Measurements from ENCODE around the gene PLCB1.

PLCB1 gene

GRCh38 chr20:8621001-8621400, 488.9 kb downstream of the PLCB1 start:
- Histone ChIP-seq H3K36me3 (ENCODE audit: insufficient read depth, low read length) (no peaks in the 10 kb centered on the region), H3K4me3 (ENCODE audit: low read depth in 1 of 2, low read length in 2 of 2) (no peak overlapping the region), H4K20me1 (ENCODE audit: insufficient read depth, low read length) (peaks cover 3% of the 10 kb centered on the region; the same call in 1 of the 2 replicates), H3K79me2 (ENCODE audit: insufficient read depth, low read length) (no peaks in the 10 kb centered on the region), H3K4me2 (ENCODE audit: insufficient read depth, low read length) (no peak overlapping the region), H3K27me3 (ENCODE audit: insufficient read depth, low read length, poor library complexity) (no peaks in the 10 kb centered on the region), H3K4me1 (ENCODE audit: insufficient read depth, low read length) (no peaks in the 10 kb centered on the region), H3K27ac (ENCODE audit: low read length) (no peak overlapping the region), H3K9me3 (ENCODE audit: insufficient read depth, low read length, severe bottlenecking) (no peaks in the 10 kb centered on the region), H3K9ac (ENCODE audit: low read depth, low read length) (no peak overlapping the region), H2AFZ (ENCODE audit: low read depth, low read length) (no peak overlapping the region)
- TF ChIP-seq EZH2 (IDR thresholded peaks at IDR 0.05; ENCODE audit: borderline replicate concordance, low read depth, low read length, severe bottlenecking) (no peak), CTCF (IDR thresholded peaks at IDR 0.05; ENCODE audit: borderline replicate concordance, extremely low read depth, low read length, poor library complexity, severe bottlenecking) (no peak)
- no peak for DNase-seq
- no peak for ATAC-seq (ENCODE audit: insufficient read depth, low read depth)

GRCh38 chr20:8624046-8624445, 492.0 kb downstream of the PLCB1 start:
- TF ChIP-seq CTCF (IDR thresholded peaks at IDR 0.05; ENCODE audit: borderline replicate concordance, extremely low read depth, low read length, poor library complexity, severe bottlenecking) (no peak), EZH2 (IDR thresholded peaks at IDR 0.05; ENCODE audit: borderline replicate concordance, low read depth, low read length, severe bottlenecking) (no peak)
- no peak for ATAC-seq (ENCODE audit: insufficient read depth, low read depth)

GRCh38 chr20:8624616-8625015, 492.6 kb downstream of the PLCB1 start:
- H3K27ac ChIP-seq (ENCODE audit: low read length) = no peak overlapping the region
- ATAC-seq (ENCODE audit: insufficient read depth, low read depth) = no peak

More at GRCh38 chr20:8624046-8624445, 492.0 kb downstream of the PLCB1 start:
- Histone ChIP-seq H2AFZ (ENCODE audit: low read depth, low read length) (no peak overlapping the region), H3K4me2 (ENCODE audit: insufficient read depth, low read length) (no peak overlapping the region), H3K79me2 (ENCODE audit: insufficient read depth, low read length) (no peaks in the 10 kb centered on the region), H3K4me3 (ENCODE audit: low read depth in 1 of 2, low read length in 2 of 2) (no peak overlapping the region), H3K4me1 (ENCODE audit: insufficient read depth, low read length) (no peaks in the 10 kb centered on the region), H3K27me3 (ENCODE audit: insufficient read depth, low read length, poor library complexity) (no peaks in the 10 kb centered on the region), H3K9me3 (ENCODE audit: insufficient read depth, low read length, severe bottlenecking) (no peaks in the 10 kb centered on the region), H3K9ac (ENCODE audit: low read depth, low read length) (no peak overlapping the region), H3K36me3 (ENCODE audit: insufficient read depth, low read length) (0 out of 2 replicates have a peak, but pooled peaks cover 3% of the 10 kb centered on the region), H4K20me1 (ENCODE audit: insufficient read depth, low read length) (peaks cover 3% of the 10 kb centered on the region; the same call in 1 of the 2 replicates), H3K27ac (ENCODE audit: low read length) (no peak overlapping the region)
- no peak for DNase-seq

More at GRCh38 chr20:8624616-8625015, 492.6 kb downstream of the PLCB1 start:
- Histone ChIP-seq H3K36me3 (ENCODE audit: insufficient read depth, low read length) (0 out of 2 replicates have a peak, but pooled peaks cover 3% of the 10 kb centered on the region), H4K20me1 (ENCODE audit: insufficient read depth, low read length) (peaks cover 3% of the 10 kb centered on the region; the same call in 1 of the 2 replicates), H3K4me3 (ENCODE audit: low read depth in 1 of 2, low read length in 2 of 2) (no peak overlapping the region), H3K79me2 (ENCODE audit: insufficient read depth, low read length) (no peaks in the 10 kb centered on the region), H2AFZ (ENCODE audit: low read depth, low read length) (no peak overlapping the region), H3K4me2 (ENCODE audit: insufficient read depth, low read length) (no peak overlapping the region), H3K9me3 (ENCODE audit: insufficient read depth, low read length, severe bottlenecking) (no peaks in the 10 kb centered on the region), H3K9ac (ENCODE audit: low read depth, low read length) (no peak overlapping the region), H3K4me1 (ENCODE audit: insufficient read depth, low read length) (no peaks in the 10 kb centered on the region), H3K27me3 (ENCODE audit: insufficient read depth, low read length, poor library complexity) (no peaks in the 10 kb centered on the region)
- no peak for TF ChIP-seq EZH2 (IDR thresholded peaks at IDR 0.05; ENCODE audit: borderline replicate concordance, low read depth, low read length, severe bottlenecking)
- TF ChIP-seq CTCF (IDR thresholded peaks at IDR 0.05; ENCODE audit: borderline replicate concordance, extremely low read depth, low read length, poor library complexity, severe bottlenecking) = no peak
- no peak for DNase-seq
